CD4-positive, CD25-positive, alpha-beta regulatory T cell (primary cell): ENCODE data around the gene SSC4D. TPM values are rescaled to one million over a fixed set of nuclear protein-coding genes. Genes with fewer than 3 reads are reported as not detected.
"Not testable (repeated sequence)": the region's sequence is repeated elsewhere in the genome, so short reads cannot be mapped to it uniquely, and the experiment has no call there.

Experiments
- ATAC-seq, 2 donors: fragments of 150-1000 bp; cut with Tn5 transposase; one replicate each; pipeline ENCODE4 v1.10.0; 2021; ENCODE audit warnings: low read depth in 2 of 2, moderate number of reproducible peaks in 2 of 2, moderate library complexity in 1 of 2
- DNase-seq, 3 donors: peaks; one replicate each; pipeline versions ENCODE4 v3.0.0 to v3.0.0-alpha.2; 2012 to 2022; ENCODE audit warnings: mixed read lengths in 1 of 3
- H3K27ac ChIP-seq: one replicate; pipeline ENCODE4 v1.7.0; 2013; ENCODE audit warnings: mild to moderate bottlenecking, low read length; ENCODE audit not compliant: insufficient read depth, poor library complexity, severe bottlenecking
- H3K27me3 ChIP-seq: one replicate; pipeline ENCODE4 v1.7.0; 2013; ENCODE audit warnings: low read length; ENCODE audit not compliant: control insufficient read depth, insufficient read depth
- H3K36me3 ChIP-seq: one replicate; pipeline ENCODE4 v1.7.0; 2013; ENCODE audit warnings: mild to moderate bottlenecking, low read length, moderate library complexity; ENCODE audit not compliant: control insufficient read depth, insufficient read depth
- H3K4me1 ChIP-seq: 2 replicates; pipeline ENCODE4 v1.7.0; 2013; ENCODE audit warnings: mild to moderate bottlenecking, low read length; ENCODE audit not compliant: insufficient read depth, control insufficient read depth, poor library complexity, severe bottlenecking
- H3K4me3 ChIP-seq: one replicate; pipeline ENCODE4 v1.7.0; 2013; ENCODE audit warnings: low read depth, mild to moderate bottlenecking, low read length, moderate library complexity
- H3K9me3 ChIP-seq, 2 experiments: 1 replicate in 1 of 2; 2 replicates in 1 of 2; pipeline ENCODE4 v1.7.0; 2013; ENCODE audit warnings: low read length in 2 of 2, mild to moderate bottlenecking in 1 of 2, moderate library complexity in 1 of 2; ENCODE audit not compliant: control insufficient read depth in 2 of 2
- H3K27ac Mint-ChIP-seq, 3 donors: one replicate each; pipeline ENCODE4 v1.8.0; 2020 to 2022; ENCODE audit warnings: mild to moderate bottlenecking in 3 of 3, mixed read lengths in 3 of 3, moderate library complexity in 2 of 3
- H3K27me3 Mint-ChIP-seq: one replicate; pipeline ENCODE4 v1.8.0; 2022; ENCODE audit warnings: mild to moderate bottlenecking, mixed read lengths
- H3K36me3 Mint-ChIP-seq: one replicate; pipeline ENCODE4 v1.8.0; 2020; ENCODE audit warnings: mixed read lengths
- H3K4me1 Mint-ChIP-seq, 4 donors: one replicate each; pipeline ENCODE4 v1.8.0; 2020 to 2022; ENCODE audit warnings: mixed read lengths in 4 of 4, mild to moderate bottlenecking in 1 of 4
- H3K4me3 Mint-ChIP-seq, 4 donors: one replicate each; pipeline ENCODE4 v1.8.0; 2020 to 2022; ENCODE audit warnings: mild to moderate bottlenecking in 4 of 4, mixed read lengths in 4 of 4, moderate library complexity in 3 of 4
- H3K9me3 Mint-ChIP-seq, 7 donors: one replicate each; pipeline ENCODE4 v1.8.0; 2020 to 2022; ENCODE audit warnings: mixed read lengths in 7 of 7, mild to moderate bottlenecking in 3 of 7, moderate library complexity in 2 of 7
- polyA plus RNA-seq, 4 donors: library from polyadenylated mRNA; unstranded; fragments of 300-500 nt; fragmentation: Illumina TruSeq; gene quantifications; one replicate each; pipeline ENCODE4 v1.2.3, GENCODE V29; 2021
- total RNA-seq: library from RNA; stranded (reverse); gene quantifications from one replicate; pipeline ENCODE4 v1.2.3, GENCODE V29; 2022

Gene SSC4D
- total and polyA plus RNA-seq, 5 donors from 2014 or later, result 0.25 to 0.65 TPM; not detected in 3

GRCh38 chr7:76439120-76439888 is 29.8 kb upstream of the SSC4D start:
- H3K27ac Mint-ChIP-seq, H3K36me3 ChIP-seq, H3K9me3 Mint-ChIP-seq, H3K4me1 Mint-ChIP-seq, H3K27me3 Mint-ChIP-seq, H3K27me3 ChIP-seq, H3K36me3 Mint-ChIP-seq, DNase-seq, H3K4me3 Mint-ChIP-seq, H3K4me3 ChIP-seq, ATAC-seq, H3K4me1 ChIP-seq, H3K27ac ChIP-seq, H3K9me3 ChIP-seq: not testable (repeated sequence)

GRCh38 chr7:76437873-76438272 is 28.4 kb upstream of the SSC4D start:
- not testable (repeated sequence) for H3K4me3 Mint-ChIP-seq, H3K9me3 ChIP-seq, H3K27ac ChIP-seq, H3K4me1 ChIP-seq, H3K27ac Mint-ChIP-seq, H3K27me3 Mint-ChIP-seq, H3K4me1 Mint-ChIP-seq, H3K9me3 Mint-ChIP-seq, H3K36me3 Mint-ChIP-seq, H3K36me3 ChIP-seq, H3K4me3 ChIP-seq, H3K27me3 ChIP-seq
- peak; percentile 48 to 68 for ATAC-seq
- peak; percentile 40 to 83 (median 50) for DNase-seq

GRCh38 chr7:76430836-76431235 is 21.3 kb upstream of the SSC4D start:
- Histone ChIP-seq H3K27me3 (no peaks in the 10 kb centered on the region), H3K27ac (no peak overlapping the region), H3K4me3 (no peak overlapping the region), H3K9me3 (no peaks in the 10 kb centered on the region), H3K36me3 (no peaks in the 10 kb centered on the region), H3K4me1 (no peaks in the 10 kb centered on the region)
- Mint-ChIP-seq H3K36me3 (no peaks in the 10 kb centered on the region), H3K9me3 (no peaks in the 10 kb centered on the region), H3K27me3 (peaks cover 4% of the 10 kb centered on the region), H3K27ac (no peak overlapping the region), H3K4me1 (no peaks in the 10 kb centered on the region), H3K4me3 (no peak overlapping the region)
- no peak for ATAC-seq
- no peak for DNase-seq

- no peaks in the 10 kb centered on the region for H3K36me3 Mint-ChIP-seq
- H3K9me3 ChIP-seq, result no peaks in the 10 kb centered on the region
- no peaks in the 10 kb centered on the region for H3K36me3 ChIP-seq
- no peaks in the 10 kb centered on the region for H3K9me3 Mint-ChIP-seq
- no peaks in the 10 kb centered on the region for H3K27me3 ChIP-seq
- no peak overlapping the region for H3K27ac Mint-ChIP-seq
- H3K4me1 Mint-ChIP-seq, result no peaks in the 10 kb centered on the region
- peaks cover 5% of the 10 kb centered on the region for H3K27me3 Mint-ChIP-seq
- no peak overlapping the region for H3K27ac ChIP-seq
- H3K4me3 Mint-ChIP-seq, result no peak overlapping the region
- no peak for DNase-seq
- H3K4me1 ChIP-seq, result no peaks in the 10 kb centered on the region
- H3K4me3 ChIP-seq, result no peak overlapping the region
- ATAC-seq, result no peak
These were observed 20.7 kb upstream of the SSC4D start for GRCh38 chr7:76430211-76430610.

- Histone ChIP-seq H3K4me3 (no peak overlapping the region), H3K36me3 (no peaks in the 10 kb centered on the region), H3K27me3 (no peaks in the 10 kb centered on the region), H3K27ac (no peak overlapping the region), H3K9me3 (no peaks in the 10 kb centered on the region), H3K4me1 (no peaks in the 10 kb centered on the region)
- no peaks in the 10 kb centered on the region for H3K36me3 Mint-ChIP-seq
- DNase-seq (no peak), ATAC-seq (no peak)
- no peaks in the 10 kb centered on the region for H3K4me1 Mint-ChIP-seq
- H3K9me3 Mint-ChIP-seq, result no peaks in the 10 kb centered on the region
- H3K27ac Mint-ChIP-seq, result no peak overlapping the region
- no peak overlapping the region for H3K4me3 Mint-ChIP-seq
- H3K27me3 Mint-ChIP-seq, result peaks cover 9% of the 10 kb centered on the region
These were observed 19.6 kb upstream of the SSC4D start for GRCh38 chr7:76428868-76429805.

GRCh38 chr7:76428149-76428823 is 18.8 kb upstream of the SSC4D start:
- H3K27ac Mint-ChIP-seq, result peak overlapping the region in 1 of 3 donors; percentile 40
- no peaks in the 10 kb centered on the region for H3K9me3 Mint-ChIP-seq

GRCh38 chr7:76427635-76428034 is 18.1 kb upstream of the SSC4D start:
- Histone ChIP-seq H3K4me1 (no peaks in the 10 kb centered on the region), H3K4me3 (no peak overlapping the region), H3K27me3 (no peaks in the 10 kb centered on the region), H3K36me3 (no peaks in the 10 kb centered on the region), H3K27ac (no peak overlapping the region), H3K9me3 (no peaks in the 10 kb centered on the region)
- Mint-ChIP-seq H3K36me3 (no peaks in the 10 kb centered on the region), H3K27ac (no peak overlapping the region), H3K4me3 (no peak overlapping the region), H3K27me3 (peaks cover 14% of the 10 kb centered on the region), H3K9me3 (peaks cover 0 to 1% (median 0%) of the 10 kb centered on the region in 7 donors), H3K4me1 (no peaks in the 10 kb centered on the region)
- ATAC-seq, result no peak
- no peak for DNase-seq

More at GRCh38 chr7:76428149-76428823, 18.8 kb upstream of the SSC4D start:
- no peak overlapping the region for H3K4me3 ChIP-seq
- H3K27me3 ChIP-seq, result no peaks in the 10 kb centered on the region
- no peaks in the 10 kb centered on the region for H3K4me1 ChIP-seq
- ATAC-seq (no peak), DNase-seq (no peak)
- H3K36me3 ChIP-seq, result no peaks in the 10 kb centered on the region
- Mint-ChIP-seq H3K27me3 (peaks cover 14% of the 10 kb centered on the region), H3K4me3 (no peak overlapping the region), H3K36me3 (no peaks in the 10 kb centered on the region), H3K4me1 (no peaks in the 10 kb centered on the region)
- no peaks in the 10 kb centered on the region for H3K9me3 ChIP-seq
- H3K27ac ChIP-seq, result no peak overlapping the region
